Epithelial cell of proximal tubule (primary cell): ENCODE measurements around the gene DNAH1. TPM values are rescaled to one million over a fixed set of nuclear protein-coding genes. Genes with fewer than 3 reads are reported as not detected.

Experiments used
- DNase-seq: peaks from one replicate; pipeline ENCODE4 v3.0.0-alpha.2; 2011; ENCODE audit warnings: low read depth
- H3K4me3 ChIP-seq: 2 replicates; pipeline ENCODE4 v1.5.1; 2011; ENCODE audit warnings: low read depth, mild to moderate bottlenecking, low read length
- total RNA-seq: library from RNA; depleted of rRNA; stranded (reverse); fragments of >200 nt; gene quantifications from 2 replicates; pipeline ENCODE4 v1.2.3, GENCODE V29; 2015
- TF ChIP-seq, protein P1 (sequence below): conservative IDR thresholded peaks from 2 replicates; pipeline ENCODE4 v1.5.1; 2012; ENCODE audit warnings: low read depth, mild to moderate bottlenecking, low read length

Gene DNAH1
- total RNA-seq, 1 donor from 2014 or later = 0.29 TPM

DNA sequence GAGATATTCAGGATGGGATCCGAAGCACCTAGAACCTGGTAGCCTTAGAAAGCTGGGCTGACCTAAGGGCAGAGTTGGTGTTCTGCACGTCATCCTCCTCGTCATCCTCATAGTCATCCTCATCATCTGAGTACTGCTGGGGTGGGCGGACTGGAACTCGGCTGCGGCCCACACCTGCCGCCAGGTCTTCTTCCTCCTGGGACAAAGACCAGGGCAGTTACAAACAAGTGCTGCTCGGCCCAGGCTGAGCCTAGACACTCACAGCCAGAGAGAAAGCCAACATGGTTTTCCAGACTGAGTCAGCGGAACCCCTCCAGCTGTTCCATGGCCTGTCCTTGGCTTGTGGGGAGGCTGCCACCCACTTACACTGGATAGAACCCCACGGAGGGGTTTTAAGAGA is 88.3 kb downstream of the DNAH1 start:
- DNase-seq = no peak
- TF ChIP-seq, protein P1, sequence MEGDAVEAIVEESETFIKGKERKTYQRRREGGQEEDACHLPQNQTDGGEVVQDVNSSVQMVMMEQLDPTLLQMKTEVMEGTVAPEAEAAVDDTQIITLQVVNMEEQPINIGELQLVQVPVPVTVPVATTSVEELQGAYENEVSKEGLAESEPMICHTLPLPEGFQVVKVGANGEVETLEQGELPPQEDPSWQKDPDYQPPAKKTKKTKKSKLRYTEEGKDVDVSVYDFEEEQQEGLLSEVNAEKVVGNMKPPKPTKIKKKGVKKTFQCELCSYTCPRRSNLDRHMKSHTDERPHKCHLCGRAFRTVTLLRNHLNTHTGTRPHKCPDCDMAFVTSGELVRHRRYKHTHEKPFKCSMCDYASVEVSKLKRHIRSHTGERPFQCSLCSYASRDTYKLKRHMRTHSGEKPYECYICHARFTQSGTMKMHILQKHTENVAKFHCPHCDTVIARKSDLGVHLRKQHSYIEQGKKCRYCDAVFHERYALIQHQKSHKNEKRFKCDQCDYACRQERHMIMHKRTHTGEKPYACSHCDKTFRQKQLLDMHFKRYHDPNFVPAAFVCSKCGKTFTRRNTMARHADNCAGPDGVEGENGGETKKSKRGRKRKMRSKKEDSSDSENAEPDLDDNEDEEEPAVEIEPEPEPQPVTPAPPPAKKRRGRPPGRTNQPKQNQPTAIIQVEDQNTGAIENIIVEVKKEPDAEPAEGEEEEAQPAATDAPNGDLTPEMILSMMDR = no peak
- no peak overlapping the region for H3K4me3 ChIP-seq

DNA sequence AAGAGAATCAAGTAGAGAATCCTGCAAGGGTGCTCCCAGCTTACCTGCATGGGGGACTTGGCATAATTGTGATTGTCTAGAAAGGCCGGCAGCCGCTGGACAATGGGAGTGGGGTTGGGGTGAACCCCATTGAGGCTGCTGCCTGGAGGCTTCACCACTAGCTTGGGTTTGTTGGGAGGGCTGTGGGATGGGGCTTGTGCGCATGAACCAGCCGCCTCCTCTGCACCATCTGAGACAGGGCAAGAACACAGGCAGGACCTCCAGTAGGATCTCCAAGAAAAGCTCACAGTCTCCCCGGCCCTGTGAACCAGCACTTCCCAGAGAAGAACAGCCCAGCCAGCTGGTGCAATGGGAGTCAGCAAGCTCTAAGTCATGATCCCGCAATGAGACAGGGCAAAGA is 88.9 kb downstream of the DNAH1 start:
- TF ChIP-seq, protein P1 = no peak

DNA sequence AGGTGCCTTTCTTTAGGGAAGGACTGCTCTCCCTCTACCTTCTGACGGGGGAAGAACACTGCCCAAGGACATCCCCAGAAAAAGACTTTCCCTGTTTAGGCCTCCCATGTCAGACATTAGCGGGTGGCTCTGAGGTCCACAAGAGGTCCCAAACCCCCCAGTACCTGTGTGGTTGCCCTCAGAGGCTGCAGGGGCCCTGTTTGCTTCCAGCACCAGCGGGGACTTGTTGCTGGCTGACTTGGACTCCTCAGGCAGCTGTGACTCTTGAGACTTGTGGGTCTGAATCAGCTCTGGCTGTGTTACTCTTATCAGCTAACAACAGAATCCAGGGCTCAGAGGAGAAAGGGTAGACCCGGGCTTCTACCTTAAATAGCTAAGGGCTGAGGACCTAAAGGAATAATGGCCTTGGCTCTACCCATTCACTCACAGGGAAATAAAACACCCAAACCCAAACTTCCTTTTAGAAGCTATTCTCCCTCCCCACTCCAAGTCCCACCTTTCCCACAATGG is 89.5 kb downstream of the DNAH1 start:
- no peak for DNase-seq
- TF ChIP-seq, protein P1 = no peak
- H3K4me3 ChIP-seq = no peak overlapping the region

More for the DNA sequence above, 88.9 kb downstream of the DNAH1 start:
- no peak for DNase-seq
- H3K4me3 ChIP-seq = no peak overlapping the region

DNA sequence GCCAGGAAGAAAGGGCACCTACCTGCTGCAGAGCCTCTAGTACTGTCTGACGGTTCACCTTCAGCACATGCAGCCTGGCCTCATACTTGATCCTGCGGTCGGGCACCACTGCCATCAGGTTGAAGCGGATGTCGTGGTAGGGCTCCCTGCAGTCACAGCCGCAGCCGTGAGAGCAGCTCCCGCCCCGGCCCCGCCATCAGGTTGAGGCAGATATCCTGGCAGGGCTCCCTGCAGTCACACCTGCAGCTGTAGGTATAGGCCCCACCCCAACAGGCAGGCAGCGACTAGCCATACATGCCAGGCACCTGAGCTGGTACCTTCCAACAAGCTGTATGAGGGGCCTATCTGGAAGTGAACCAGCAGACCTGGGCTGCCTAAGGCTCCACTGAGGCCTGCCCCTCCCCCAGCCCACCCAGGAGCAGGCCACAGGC is 90.1 kb downstream of the DNAH1 start:
- TF ChIP-seq, protein P1 = no peak
- H3K4me3 ChIP-seq = no peak overlapping the region
- no peak for DNase-seq

DNA sequence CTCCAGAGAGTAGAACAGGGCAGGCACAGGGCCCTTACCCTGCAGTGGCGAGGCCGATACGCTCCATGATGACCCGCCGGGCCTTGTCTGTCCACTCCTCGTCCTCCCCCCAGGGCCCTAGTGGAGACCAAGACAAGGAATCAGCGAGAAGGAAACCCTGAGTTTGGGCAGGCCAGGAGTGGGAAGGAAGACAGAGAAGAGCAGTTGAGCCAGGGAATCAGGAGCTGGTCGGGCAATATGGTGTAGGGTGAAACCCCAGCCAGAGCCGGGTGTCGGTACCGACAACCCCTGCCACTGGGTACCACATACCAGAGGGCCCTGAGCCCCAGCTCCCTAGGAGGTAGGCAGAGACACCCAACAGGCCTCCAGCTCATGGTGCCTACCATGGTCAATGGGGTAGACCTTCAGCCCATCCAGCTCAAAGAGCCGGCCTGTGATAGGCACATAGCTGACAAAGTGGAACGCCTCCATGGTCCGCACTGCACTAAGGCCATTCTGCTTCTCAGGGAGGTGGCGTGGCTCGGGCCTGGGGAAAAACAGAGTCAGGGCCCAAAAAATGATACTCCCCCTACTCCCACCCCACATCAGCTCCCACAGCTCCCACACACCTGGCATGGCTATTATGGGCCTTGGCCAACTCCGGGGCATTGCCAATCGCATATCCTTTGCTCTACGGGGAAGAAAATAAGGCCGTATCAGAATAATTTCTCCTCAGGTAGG is 90.8 kb downstream of the DNAH1 start:
- TF ChIP-seq, protein P1 = no peak
- H3K4me3 ChIP-seq = no peak overlapping the region
- no peak for DNase-seq

- DNase-seq = no peak
- TF ChIP-seq, protein P1 = no peak
- no peak overlapping the region for H3K4me3 ChIP-seq
These were observed 91.7 kb downstream of the DNAH1 start for GRCh38 chr3:52407779-52408178.

- peak overlapping the region; percentile 98 for H3K4me3 ChIP-seq
- no peak for DNase-seq
- TF ChIP-seq, protein P1 = no peak
These were observed 92.3 kb downstream of the DNAH1 start for GRCh38 chr3:52408466-52408865.
